CD4-positive, alpha-beta T cell treated with Interleukin-17A for 1 hour (primary cell): ENCODE results near the gene LATS2.

Experiments used
- DNase-seq: peaks from one replicate; pipeline ENCODE4 v3.0.0-alpha.2; 2020

LATS2 gene

DNA sequence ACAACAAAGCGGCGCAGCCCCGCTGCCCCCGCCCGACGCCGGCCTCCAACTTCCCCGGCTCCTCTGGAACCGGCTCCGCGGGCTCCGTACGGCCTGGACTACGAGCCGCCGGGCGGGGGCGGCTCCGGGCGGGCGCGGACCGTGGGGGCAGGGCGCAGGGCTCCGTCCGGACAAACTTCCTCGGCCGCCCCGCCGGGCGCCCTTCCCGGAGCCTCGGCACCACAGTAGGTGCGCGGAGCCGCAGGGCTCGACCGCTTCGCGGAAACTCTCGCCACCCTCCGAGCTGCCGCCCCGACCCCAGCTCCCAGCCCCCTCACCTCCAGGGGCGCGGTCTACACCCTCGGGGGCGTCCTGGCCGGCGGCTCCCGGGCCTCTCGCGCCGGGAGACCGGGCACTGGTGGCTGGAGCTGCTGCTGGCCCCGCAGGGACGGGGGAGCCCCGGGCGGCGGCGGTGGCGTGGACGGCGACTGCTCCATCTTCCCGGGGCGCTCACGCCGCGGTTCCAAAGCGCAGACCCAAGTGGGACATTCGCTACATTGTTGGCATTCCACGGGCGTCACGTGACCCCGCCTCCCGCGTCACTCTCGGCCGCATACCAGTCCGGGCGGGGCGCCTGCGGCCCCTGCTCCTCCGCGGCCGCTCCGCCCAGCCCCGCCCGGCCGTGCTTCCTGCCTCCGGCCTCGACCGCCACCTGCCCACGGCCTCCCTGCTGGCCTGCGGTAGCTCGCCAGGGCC lies at the start of gene LATS2:
Gene LATS2 (minus strand): TSS at position 558 of the 735 bp plus-strand sequence. CDS start 15,560 bp downstream, outside the sequence.
- DNase-seq = peak; percentile 56

DNA sequence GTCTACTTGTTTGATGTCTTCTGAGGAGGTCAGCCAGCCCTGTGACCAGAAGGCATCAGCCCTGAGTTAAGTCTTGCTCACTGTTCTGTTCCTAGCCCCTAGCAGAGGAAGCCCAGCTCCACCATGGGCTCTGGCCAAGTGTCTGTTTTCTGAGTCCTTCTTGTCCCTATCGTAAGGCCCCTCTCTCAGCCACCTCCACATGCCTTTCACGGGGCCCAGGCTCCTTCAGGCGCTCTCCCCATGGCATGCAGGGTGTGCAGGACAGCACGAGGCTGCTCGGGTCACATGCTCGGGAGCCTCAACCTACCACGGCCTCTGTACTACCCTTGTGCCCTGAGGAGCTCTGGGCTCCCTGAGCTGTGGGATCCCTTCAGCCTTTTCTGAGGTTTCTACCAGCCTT lies 47.8 kb upstream of the LATS2 start:
- DNase-seq = no peak

GRCh38 chr13:21106089-21106488 lies 44.7 kb upstream of the LATS2 start:
- no peak for DNase-seq

- DNase-seq = no peak
These were observed 43.0 kb upstream of the LATS2 start for GRCh38 chr13:21104199-21105019.

DNA sequence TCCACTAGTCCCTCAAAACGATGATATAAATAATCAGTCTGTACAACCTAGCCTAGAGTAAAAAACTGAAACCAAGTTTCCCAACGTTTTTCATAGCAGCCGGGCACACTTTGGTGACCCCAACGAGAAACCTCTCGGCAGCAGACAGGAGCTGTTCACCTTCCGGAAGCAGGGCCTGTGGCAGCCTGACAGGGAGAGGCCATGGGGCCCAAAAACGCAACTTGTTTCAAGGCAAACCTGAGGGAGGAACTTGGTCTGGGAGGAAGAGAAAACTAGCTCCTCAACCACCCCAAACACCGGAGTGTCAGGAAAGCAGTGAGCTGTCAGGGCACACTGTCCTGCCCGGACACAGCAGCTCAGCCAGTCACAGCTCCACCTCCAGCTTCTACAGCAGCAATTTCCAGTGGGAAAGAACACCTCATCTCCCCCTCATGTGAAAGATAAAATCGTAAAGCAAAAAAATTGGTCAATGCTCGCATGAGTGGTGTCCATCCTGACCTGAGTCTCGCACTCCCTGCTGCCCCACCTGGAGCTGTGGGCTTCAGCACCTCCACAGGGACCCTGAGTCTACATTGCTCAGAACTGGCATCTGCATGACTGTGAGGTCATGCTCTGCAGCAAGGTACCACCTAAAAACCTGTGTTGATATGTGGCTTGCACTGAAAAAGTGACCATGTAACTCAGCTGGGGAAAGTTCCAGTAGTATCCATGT lies 40.6 kb upstream of the LATS2 start:
- DNase-seq = no peak

- DNase-seq = no peak
These were observed 39.8 kb upstream of the LATS2 start for GRCh38 chr13:21100994-21101757.

GRCh38 chr13:21100211-21100610 lies 38.8 kb upstream of the LATS2 start:
- no peak for DNase-seq

DNA sequence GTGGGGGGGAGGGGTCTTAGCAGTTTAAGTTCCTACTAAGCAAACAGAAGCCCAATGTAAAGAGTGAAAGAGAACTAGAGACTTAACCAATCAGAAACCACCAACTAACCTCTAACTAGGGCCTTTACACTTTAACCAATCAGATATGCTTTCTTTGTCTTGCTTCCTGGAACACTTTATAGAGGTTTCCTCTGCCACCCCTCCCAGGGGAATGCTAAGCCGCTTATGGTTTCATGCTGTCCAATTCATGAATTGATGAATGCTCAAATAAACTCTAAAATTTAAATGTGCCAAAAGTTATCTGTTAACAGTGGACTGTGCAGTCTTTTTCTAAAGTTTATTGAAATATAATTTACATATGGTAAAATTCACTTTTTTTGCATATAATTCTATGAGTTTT lies 33.9 kb upstream of the LATS2 start:
- no peak for DNase-seq

DNA sequence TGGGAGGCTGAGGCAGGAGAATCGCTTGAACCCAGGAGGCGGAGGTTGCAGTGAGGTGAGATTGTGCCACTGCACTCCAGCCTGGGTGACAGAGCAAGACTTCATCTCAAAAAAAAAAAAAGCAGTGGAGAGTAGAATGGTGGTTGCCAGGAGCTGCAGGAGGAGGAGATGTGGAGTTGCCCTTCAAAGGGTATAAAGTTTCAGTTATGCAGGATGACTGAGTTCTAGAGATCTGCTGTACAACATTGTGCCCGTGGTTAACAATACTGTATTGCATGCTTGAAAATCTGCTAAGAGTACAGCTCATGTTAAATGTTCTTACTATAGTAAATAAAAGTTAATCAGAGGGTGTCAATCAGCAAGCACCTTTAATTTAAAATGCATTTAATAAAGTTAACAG lies 28.4 kb upstream of the LATS2 start:
- no peak for DNase-seq

GRCh38 chr13:21088534-21088933 lies 27.1 kb upstream of the LATS2 start:
- DNase-seq = no peak

DNA sequence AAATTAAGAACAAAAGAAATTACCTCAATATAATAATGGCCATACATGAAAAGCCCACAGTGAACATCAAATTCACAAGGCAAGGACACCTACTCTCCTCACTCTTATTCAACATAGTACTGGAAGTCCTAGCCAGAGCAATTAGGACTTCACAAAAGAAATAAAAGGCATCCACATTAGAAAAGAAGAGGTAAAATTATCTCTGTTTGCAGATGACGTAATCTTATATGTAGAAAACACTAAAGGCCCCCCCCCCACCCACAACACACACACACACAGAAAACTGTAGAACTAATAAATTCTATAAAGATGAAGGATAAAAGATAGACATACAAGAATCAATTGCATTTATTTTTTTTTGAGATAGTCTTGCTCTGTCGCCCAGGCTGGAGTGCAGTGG lies 25.5 kb upstream of the LATS2 start:
- DNase-seq = no peak

GRCh38 chr13:21081926-21082325 lies 20.5 kb upstream of the LATS2 start:
- no peak for DNase-seq

- DNase-seq = no peak
These were observed 19.2 kb upstream of the LATS2 start for GRCh38 chr13:21080593-21080891.

GRCh38 chr13:21079761-21080592 lies 18.6 kb upstream of the LATS2 start:
- no peak for DNase-seq

GRCh38 chr13:21079221-21079620 lies 17.8 kb upstream of the LATS2 start:
- no peak for DNase-seq

DNA sequence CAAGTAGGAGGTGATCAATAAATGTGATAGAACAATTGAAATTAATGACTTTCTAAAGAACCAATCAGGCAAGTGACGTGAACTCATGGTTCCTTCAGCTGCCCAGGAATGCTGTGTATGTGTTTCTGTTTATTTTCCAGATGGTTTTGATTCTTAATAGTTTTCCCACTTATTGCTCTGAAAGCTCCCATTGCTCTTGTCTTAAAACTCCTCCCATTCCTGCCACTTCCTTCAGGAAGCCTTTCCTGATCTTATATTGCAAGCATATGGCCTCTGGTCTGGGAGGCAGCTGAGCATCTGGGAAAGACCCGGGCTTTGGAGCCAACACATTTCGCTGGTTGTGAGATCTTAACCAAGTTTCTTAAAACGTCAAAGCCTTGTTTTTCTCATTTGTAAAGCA lies 17.1 kb upstream of the LATS2 start:
- no peak for DNase-seq

DNA sequence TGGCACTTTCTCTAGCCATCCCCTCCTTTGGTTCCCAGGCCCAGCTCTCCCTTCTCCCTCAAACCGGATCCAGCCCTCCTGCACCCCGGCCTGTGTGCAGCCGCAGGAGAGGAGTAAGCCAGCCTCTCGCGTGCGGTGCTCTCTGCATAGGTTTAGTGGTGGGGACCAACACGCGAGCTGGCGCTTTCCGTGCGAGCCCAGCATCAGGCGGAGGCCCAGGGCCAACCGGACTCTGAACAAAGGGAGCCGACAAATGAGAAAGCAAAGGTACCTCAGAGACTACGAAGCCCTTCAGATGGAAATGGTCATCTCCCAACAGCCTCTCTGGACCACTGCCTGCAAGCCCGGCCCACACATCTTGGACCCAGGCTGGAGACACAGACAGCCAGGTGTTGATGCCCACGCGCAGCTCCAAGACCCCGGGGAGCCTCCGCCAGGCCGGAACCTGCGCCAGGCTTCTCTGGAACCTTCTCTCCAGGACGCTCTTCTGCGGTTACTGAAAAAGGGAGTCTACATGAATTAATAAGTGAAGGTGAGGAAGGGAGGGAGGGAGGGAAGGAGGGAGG lies 16.5 kb upstream of the LATS2 start:
- DNase-seq = no peak

DNA sequence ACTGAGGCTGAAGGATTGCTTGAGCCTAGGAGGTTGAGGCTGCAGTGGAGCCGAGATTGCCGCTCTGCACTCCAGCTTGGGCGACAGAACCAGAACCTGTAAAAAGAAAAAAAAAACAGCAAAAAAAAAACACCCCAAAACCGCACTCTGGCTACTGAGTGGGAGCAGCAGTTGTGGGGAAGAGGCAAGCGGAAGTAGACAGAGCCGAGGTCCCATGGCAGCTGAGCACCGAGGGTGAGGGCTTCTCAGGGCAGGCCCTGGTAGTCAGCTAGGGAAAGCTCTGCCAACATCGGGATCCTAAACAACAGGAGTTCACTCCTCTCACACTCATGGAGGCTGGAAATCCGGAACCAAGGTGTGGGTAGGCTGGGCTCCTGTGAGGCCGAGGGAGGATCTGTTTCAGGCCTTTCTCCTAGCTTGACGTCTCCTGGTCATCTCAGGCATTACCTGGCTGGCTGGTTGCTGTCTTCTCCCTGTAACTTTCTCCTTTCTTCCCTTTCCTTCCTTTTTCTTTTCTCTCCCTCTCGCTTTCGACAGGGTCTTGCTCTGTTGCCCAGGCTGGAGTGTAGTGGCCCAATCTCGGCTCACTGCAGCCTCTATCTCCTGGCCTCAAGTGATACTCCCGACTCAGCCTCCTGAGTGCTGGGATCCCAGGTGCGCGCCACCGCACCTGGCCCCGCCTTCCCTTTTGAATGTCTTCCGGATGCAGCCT lies 15.8 kb upstream of the LATS2 start:
- no peak for DNase-seq

GRCh38 chr13:21076253-21076652 lies 14.9 kb upstream of the LATS2 start:
- no peak for DNase-seq

GRCh38 chr13:21075379-21076249 lies 14.2 kb upstream of the LATS2 start:
- DNase-seq = peak; percentile 20
